T-helper 2 cell treated with Interferon-gamma antibody and Interleukin-4, amounts not matched to agents 5 μg/mL and 100 μg/mL, for 36 hours (primary cell): Measurements from ENCODE around the gene PTPRC.

Experiments
- DNase-seq: peaks from one replicate; pipeline ENCODE4 v3.0.0; 2021; ENCODE audit warnings: low spot score
- H3K27ac Mint-ChIP-seq: one replicate; pipeline ENCODE4 v1.8.0; 2021; ENCODE audit warnings: mild to moderate bottlenecking, mixed read lengths
- H3K27me3 Mint-ChIP-seq: one replicate; pipeline ENCODE4 v1.8.0; 2021; ENCODE audit warnings: low read depth, mixed read lengths
- H3K36me3 Mint-ChIP-seq: one replicate; pipeline ENCODE4 v1.8.0; 2021; ENCODE audit warnings: low read depth, mixed read lengths
- H3K4me1 Mint-ChIP-seq: one replicate; pipeline ENCODE4 v1.8.0; 2021; ENCODE audit warnings: low read depth, mixed read lengths
- H3K4me3 Mint-ChIP-seq: one replicate; pipeline ENCODE4 v1.8.0; 2022; ENCODE audit warnings: mild to moderate bottlenecking, moderate library complexity, mixed read lengths
- H3K9me3 Mint-ChIP-seq: one replicate; pipeline ENCODE4 v1.8.0; 2021; ENCODE audit warnings: mixed read lengths

PTPRC gene

GRCh38 chr1:198734323-198735008, 95.6 kb downstream of the PTPRC start:
- H3K36me3 Mint-ChIP-seq = peaks cover 82% of the 10 kb centered on the region
- H3K27ac Mint-ChIP-seq = peak overlapping the region; percentile 53
- H3K27me3 Mint-ChIP-seq = no peaks in the 10 kb centered on the region
- peaks cover 53% of the 10 kb centered on the region for H3K4me1 Mint-ChIP-seq
- peak overlapping the region; percentile 2 for H3K4me3 Mint-ChIP-seq
- peak; percentile 23 for DNase-seq
- H3K9me3 Mint-ChIP-seq = peaks cover 25% of the 10 kb centered on the region

GRCh38 chr1:198741744-198742143, 102.9 kb downstream of the PTPRC start:
- Mint-ChIP-seq H3K4me1 (peaks cover 37% of the 10 kb centered on the region), H3K27me3 (no peaks in the 10 kb centered on the region), H3K4me3 (no peak overlapping the region), H3K9me3 (peaks cover 16% of the 10 kb centered on the region), H3K27ac (no peak overlapping the region), H3K36me3 (peaks cover 59% of the 10 kb centered on the region)
- no peak for DNase-seq

- Mint-ChIP-seq H3K4me1 (peaks cover 13% of the 10 kb centered on the region), H3K36me3 (peaks cover 38% of the 10 kb centered on the region), H3K27me3 (no peaks in the 10 kb centered on the region), H3K4me3 (no peak overlapping the region), H3K9me3 (no peaks in the 10 kb centered on the region), H3K27ac (no peak overlapping the region)
- no peak for DNase-seq
Observed at GRCh38 chr1:198747127-198747526, 108.3 kb downstream of the PTPRC start.

- H3K4me3 Mint-ChIP-seq = no peak overlapping the region
- no peak overlapping the region for H3K27ac Mint-ChIP-seq
- peaks cover 11% of the 10 kb centered on the region for H3K4me1 Mint-ChIP-seq
- H3K27me3 Mint-ChIP-seq = no peaks in the 10 kb centered on the region
- H3K9me3 Mint-ChIP-seq = no peaks in the 10 kb centered on the region
- no peak for DNase-seq
- H3K36me3 Mint-ChIP-seq = peaks cover 41% of the 10 kb centered on the region
Observed at GRCh38 chr1:198749279-198749678, 110.4 kb downstream of the PTPRC start.

GRCh38 chr1:198750081-198750480, 111.2 kb downstream of the PTPRC start:
- H3K27ac Mint-ChIP-seq = no peak overlapping the region
- DNase-seq = no peak
- H3K36me3 Mint-ChIP-seq = peaks cover 49% of the 10 kb centered on the region
- peaks cover 11% of the 10 kb centered on the region for H3K4me1 Mint-ChIP-seq
- no peaks in the 10 kb centered on the region for H3K9me3 Mint-ChIP-seq
- H3K27me3 Mint-ChIP-seq = no peaks in the 10 kb centered on the region
- H3K4me3 Mint-ChIP-seq = no peak overlapping the region

- Mint-ChIP-seq H3K4me1 (peaks cover 13% of the 10 kb centered on the region), H3K4me3 (no peak overlapping the region), H3K27me3 (no peaks in the 10 kb centered on the region), H3K27ac (no peak overlapping the region), H3K36me3 (peaks cover 61% of the 10 kb centered on the region), H3K9me3 (no peaks in the 10 kb centered on the region)
- DNase-seq = no peak
Observed at GRCh38 chr1:198751741-198752140, 112.9 kb downstream of the PTPRC start.

GRCh38 chr1:198754670-198755069, 115.8 kb downstream of the PTPRC start:
- DNase-seq = no peak
- H3K4me3 Mint-ChIP-seq = no peak overlapping the region
- H3K36me3 Mint-ChIP-seq = peaks cover 55% of the 10 kb centered on the region
- H3K27ac Mint-ChIP-seq = no peak overlapping the region
- H3K9me3 Mint-ChIP-seq = no peaks in the 10 kb centered on the region
- H3K27me3 Mint-ChIP-seq = no peaks in the 10 kb centered on the region
- peaks cover 13% of the 10 kb centered on the region for H3K4me1 Mint-ChIP-seq

- no peaks in the 10 kb centered on the region for H3K9me3 Mint-ChIP-seq
- H3K27me3 Mint-ChIP-seq = no peaks in the 10 kb centered on the region
- no peak overlapping the region for H3K4me3 Mint-ChIP-seq
- H3K27ac Mint-ChIP-seq = peak overlapping the region; percentile 5
- H3K36me3 Mint-ChIP-seq = peaks cover 59% of the 10 kb centered on the region
- H3K4me1 Mint-ChIP-seq = peaks cover 11% of the 10 kb centered on the region
- no peak for DNase-seq
Observed at GRCh38 chr1:198755715-198756114, 116.9 kb downstream of the PTPRC start.

- H3K4me3 Mint-ChIP-seq = no peak overlapping the region
- H3K27ac Mint-ChIP-seq = no peak overlapping the region
- H3K36me3 Mint-ChIP-seq = peaks cover 55% of the 10 kb centered on the region
- no peak for DNase-seq
- no peaks in the 10 kb centered on the region for H3K9me3 Mint-ChIP-seq
- peaks cover 5% of the 10 kb centered on the region for H3K4me1 Mint-ChIP-seq
- H3K27me3 Mint-ChIP-seq = no peaks in the 10 kb centered on the region
Observed at GRCh38 chr1:198756470-198756869, 117.6 kb downstream of the PTPRC start.

- Mint-ChIP-seq H3K4me3 (no peak overlapping the region), H3K27me3 (no peaks in the 10 kb centered on the region), H3K27ac (no peak overlapping the region), H3K9me3 (no peaks in the 10 kb centered on the region), H3K36me3 (peaks cover 15% of the 10 kb centered on the region), H3K4me1 (peaks cover 18% of the 10 kb centered on the region)
- DNase-seq = no peak
Observed at GRCh38 chr1:198761859-198762616, 123.2 kb downstream of the PTPRC start.

- H3K4me3 Mint-ChIP-seq = no peak overlapping the region
- H3K4me1 Mint-ChIP-seq = peaks cover 18% of the 10 kb centered on the region
- H3K27ac Mint-ChIP-seq = no peak overlapping the region
- no peaks in the 10 kb centered on the region for H3K9me3 Mint-ChIP-seq
- no peaks in the 10 kb centered on the region for H3K27me3 Mint-ChIP-seq
- DNase-seq = no peak
- peaks cover 13% of the 10 kb centered on the region for H3K36me3 Mint-ChIP-seq
Observed at GRCh38 chr1:198763298-198763714, 124.5 kb downstream of the PTPRC start.

GRCh38 chr1:198764748-198765147, 125.9 kb downstream of the PTPRC start:
- Mint-ChIP-seq H3K27ac (no peak overlapping the region), H3K9me3 (no peaks in the 10 kb centered on the region), H3K36me3 (peaks cover 12% of the 10 kb centered on the region), H3K27me3 (no peaks in the 10 kb centered on the region), H3K4me3 (no peak overlapping the region), H3K4me1 (peaks cover 18% of the 10 kb centered on the region)
- no peak for DNase-seq

GRCh38 chr1:198765416-198765815, 126.6 kb downstream of the PTPRC start:
- DNase-seq = no peak

GRCh38 chr1:198771563-198772153, 132.8 kb downstream of the PTPRC start:
- no peak for DNase-seq
- Mint-ChIP-seq H3K4me1 (peaks cover 4% of the 10 kb centered on the region), H3K4me3 (no peak overlapping the region), H3K27ac (no peak overlapping the region), H3K36me3 (no peaks in the 10 kb centered on the region), H3K27me3 (no peaks in the 10 kb centered on the region), H3K9me3 (no peaks in the 10 kb centered on the region)

More at GRCh38 chr1:198765416-198765815, 126.6 kb downstream of the PTPRC start:
- Mint-ChIP-seq H3K4me1 (peaks cover 18% of the 10 kb centered on the region), H3K27ac (no peak overlapping the region), H3K27me3 (no peaks in the 10 kb centered on the region), H3K36me3 (peaks cover 6% of the 10 kb centered on the region), H3K9me3 (no peaks in the 10 kb centered on the region), H3K4me3 (no peak overlapping the region)
